ENCODE measurements around the gene DTNB.

DTNB gene

GRCh38 chr2:25620711-25621110 lies 52.7 kb downstream of the DTNB start:
- DNase-seq (ENCODE audit: low read depth), result no peak
- no peak overlapping the region for H3K4me3 ChIP-seq (ENCODE audit: low read depth, low read length)
- no peak for TF ChIP-seq CTCF (IDR thresholded peaks at IDR 0.05; ENCODE audit: low read depth, low read length, missing control alignments)
- in situ Hi-C loops (cut with HindIII; ENCODE audit: low sequenced_read_pairs), result no loop called here

- DNase-seq (ENCODE audit: low read depth), result no peak
- in situ Hi-C loops (cut with HindIII; ENCODE audit: low sequenced_read_pairs), result no loop called here
- H3K4me3 ChIP-seq (ENCODE audit: low read depth, low read length), result no peak overlapping the region
- TF ChIP-seq CTCF (IDR thresholded peaks at IDR 0.05; ENCODE audit: low read depth, low read length, missing control alignments), result no peak
Observed at GRCh38 chr2:25620077-25620476, 53.3 kb downstream of the DTNB start.

- in situ Hi-C loops (cut with HindIII; ENCODE audit: low sequenced_read_pairs), result no loop called here
- no peak for DNase-seq (ENCODE audit: low read depth)
- H3K4me3 ChIP-seq (ENCODE audit: low read depth, low read length), result no peak overlapping the region
- no peak for TF ChIP-seq CTCF (IDR thresholded peaks at IDR 0.05; ENCODE audit: low read depth, low read length, missing control alignments)
Observed at GRCh38 chr2:25619185-25619584, 54.2 kb downstream of the DTNB start.

- peak; percentile 52 for DNase-seq (ENCODE audit: low read depth)
- H3K4me3 ChIP-seq (ENCODE audit: low read depth, low read length), result no peak overlapping the region
- in situ Hi-C loops (cut with HindIII; ENCODE audit: low sequenced_read_pairs), result no loop called here
Observed at GRCh38 chr2:25618676-25619075, 54.7 kb downstream of the DTNB start.

GRCh38 chr2:25617948-25618646 lies 55.3 kb downstream of the DTNB start:
- in situ Hi-C loops (cut with HindIII; ENCODE audit: low sequenced_read_pairs), result no loop called here
- no peak overlapping the region for H3K4me3 ChIP-seq (ENCODE audit: low read depth, low read length)

More at GRCh38 chr2:25618676-25619075, 54.7 kb downstream of the DTNB start:
- no peak for TF ChIP-seq CTCF (IDR thresholded peaks at IDR 0.05; ENCODE audit: low read depth, low read length, missing control alignments)

GRCh38 chr2:25615920-25616319 lies 57.5 kb downstream of the DTNB start:
- in situ Hi-C loops (cut with HindIII; ENCODE audit: low sequenced_read_pairs), result no loop called here
- DNase-seq (ENCODE audit: low read depth), result no peak
- H3K4me3 ChIP-seq (ENCODE audit: low read depth, low read length), result no peak overlapping the region
- no peak for TF ChIP-seq CTCF (IDR thresholded peaks at IDR 0.05; ENCODE audit: low read depth, low read length, missing control alignments)

More at GRCh38 chr2:25617948-25618646, 55.3 kb downstream of the DTNB start:
- TF ChIP-seq CTCF (IDR thresholded peaks at IDR 0.05; ENCODE audit: low read depth, low read length, missing control alignments), result no peak
- peak; percentile 85 for DNase-seq (ENCODE audit: low read depth)
